Measurements from ENCODE around the gene MIX23. TPM values are rescaled to one million over a fixed set of nuclear protein-coding genes. Genes with fewer than 3 reads are reported as not detected.

The MIX23 gene
- total RNA-seq, 1 experiment from 2014 or later, result 85.2 TPM

DNA sequence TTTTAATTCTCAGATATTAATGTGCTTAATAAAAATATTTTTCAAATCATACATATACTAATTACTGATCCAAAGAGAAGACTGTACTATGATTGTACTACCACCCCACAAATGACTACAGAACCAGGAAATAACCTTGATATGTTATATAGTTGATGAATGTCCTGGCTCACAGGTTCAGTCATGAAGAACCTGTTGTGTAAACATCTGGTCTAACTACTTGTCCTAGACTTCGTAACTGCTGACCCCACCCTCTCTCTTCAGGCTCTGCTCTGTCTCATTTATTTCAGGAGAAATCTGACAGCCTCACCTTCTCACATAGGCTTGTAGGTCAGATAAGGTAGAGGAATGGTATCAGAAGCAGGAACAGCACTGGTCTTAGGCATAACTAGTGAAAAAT, 72.7 kb downstream of the MIX23 start:
- Histone ChIP-seq H3K27me3 (replicated peaks; ENCODE audit: control insufficient read depth, insufficient read depth, low read length) (no peaks in the 10 kb centered on the region), H3K4me1 (0 out of 2 replicates have a peak, but pooled peaks cover 2% of the 10 kb centered on the region), H3K4me3 (ENCODE audit: low read depth, low read length) (no peak overlapping the region), H3K36me3 (ENCODE audit: control insufficient read depth, insufficient read depth, low read length) (no peaks in the 10 kb centered on the region), H3K9me3 (no peaks in the 10 kb centered on the region)
- Mint-ChIP-seq H3K9me3 (ENCODE audit: unreplicated experiment) (no peaks in the 10 kb centered on the region), H3K4me3 (ENCODE audit: unreplicated experiment) (no peak overlapping the region), H3K4me1 (ENCODE audit: low read depth, unreplicated experiment) (no peaks in the 10 kb centered on the region), H3K36me3 (ENCODE audit: insufficient read depth, unreplicated experiment) (no peaks in the 10 kb centered on the region), H3K27ac (ENCODE audit: unreplicated experiment) (no peak overlapping the region), H3K27me3 (ENCODE audit: insufficient read depth, unreplicated experiment) (no peaks in the 10 kb centered on the region)
- POLR2A ChIA-PET, result no interaction called here
- TF ChIP-seq, protein P1, sequence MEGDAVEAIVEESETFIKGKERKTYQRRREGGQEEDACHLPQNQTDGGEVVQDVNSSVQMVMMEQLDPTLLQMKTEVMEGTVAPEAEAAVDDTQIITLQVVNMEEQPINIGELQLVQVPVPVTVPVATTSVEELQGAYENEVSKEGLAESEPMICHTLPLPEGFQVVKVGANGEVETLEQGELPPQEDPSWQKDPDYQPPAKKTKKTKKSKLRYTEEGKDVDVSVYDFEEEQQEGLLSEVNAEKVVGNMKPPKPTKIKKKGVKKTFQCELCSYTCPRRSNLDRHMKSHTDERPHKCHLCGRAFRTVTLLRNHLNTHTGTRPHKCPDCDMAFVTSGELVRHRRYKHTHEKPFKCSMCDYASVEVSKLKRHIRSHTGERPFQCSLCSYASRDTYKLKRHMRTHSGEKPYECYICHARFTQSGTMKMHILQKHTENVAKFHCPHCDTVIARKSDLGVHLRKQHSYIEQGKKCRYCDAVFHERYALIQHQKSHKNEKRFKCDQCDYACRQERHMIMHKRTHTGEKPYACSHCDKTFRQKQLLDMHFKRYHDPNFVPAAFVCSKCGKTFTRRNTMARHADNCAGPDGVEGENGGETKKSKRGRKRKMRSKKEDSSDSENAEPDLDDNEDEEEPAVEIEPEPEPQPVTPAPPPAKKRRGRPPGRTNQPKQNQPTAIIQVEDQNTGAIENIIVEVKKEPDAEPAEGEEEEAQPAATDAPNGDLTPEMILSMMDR (IDR thresholded peaks at IDR 0.05; ENCODE audit: insufficient read depth in 1 of 2, low read depth in 1 of 2, low read length in 1 of 2, severe bottlenecking in 1 of 2, unreplicated experiment in 1 of 2), result no peak
- intact Hi-C loops (cut with micrococcal nuclease; ENCODE audit: unreplicated experiment), result no loop called here
- BruUV-seq (replicated peaks), result no TSS peak
- DNase-seq, result no peak
- CTCF ChIA-PET, result no interaction called here

Other genes starting within 250 kb of the MIX23 start
- not detected in 2 replicates for gene CASR, start 199.6 kb downstream of the MIX23 start, total RNA-seq (2022)
- 1.0 and 1.1 TPM in 2 replicates for gene CSTA, start 58.0 kb downstream of the MIX23 start, total RNA-seq (2022)
- 35.8 and 37.4 TPM in 2 replicates for gene FAM162A, start 951 bp upstream of the MIX23 start, total RNA-seq (2022)
- 4.4 and 4.7 TPM in 2 replicates for gene WDR5B, start 32.8 kb upstream of the MIX23 start, total RNA-seq (2022)
- gene KPNA1, start 131.7 kb upstream of the MIX23 start, total RNA-seq (2022), result 82.0 and 84.6 TPM in 2 replicates
- gene PARP9, start 181.1 kb upstream of the MIX23 start, total RNA-seq (2022), result 15.8 and 16.1 TPM in 2 replicates
- 17.3 and 21.9 TPM in 2 replicates for gene DTX3L, start 181.1 kb upstream of the MIX23 start, total RNA-seq (2022)
- 0.07 TPM in 1 of 2 replicates, not detected in the other for gene PARP15, start 194.4 kb upstream of the MIX23 start, total RNA-seq (2022)

Measured in Caco-2 (cell line).